GM21619 (cell line): ENCODE measurements around the gene ACOT7.

Source experiments
- ATAC-seq: cut with Tn5 transposase; IDR thresholded peaks from one replicate; pipeline ENCODE4 v1.9.1; 2021; ENCODE audit not compliant: unreplicated experiment

The ACOT7 gene

GRCh38 chr1:6424619-6425593 is 31.3 kb upstream of the ACOT7 start, which contains the start of gene ESPN:
ESPN (plus strand) TSS chr1:6424776; CDS start chr1:6424956, 180 bp downstream.
- no peak for ATAC-seq

- no peak for ATAC-seq
These were observed 30.5 kb upstream of the ACOT7 start for GRCh38 chr1:6424000-6424565.

GRCh38 chr1:6423321-6423999 is 29.9 kb upstream of the ACOT7 start:
- ATAC-seq = peak; percentile 46

- no peak for ATAC-seq
These were observed 27.7 kb upstream of the ACOT7 start for GRCh38 chr1:6421266-6421665.

- no peak for ATAC-seq
These were observed 27.0 kb upstream of the ACOT7 start for GRCh38 chr1:6420454-6421042.

GRCh38 chr1:6419804-6420453 is 26.4 kb upstream of the ACOT7 start, which contains the start of gene HES2:
HES2 (minus strand) TSS chr1:6419919; CDS start chr1:6419820, 99 bp downstream.
- no peak for ATAC-seq

- no peak for ATAC-seq
These were observed 25.8 kb upstream of the ACOT7 start for GRCh38 chr1:6419397-6419803.

GRCh38 chr1:6418668-6419396 is 25.3 kb upstream of the ACOT7 start:
- no peak for ATAC-seq

- ATAC-seq = no peak
These were observed 24.5 kb upstream of the ACOT7 start for GRCh38 chr1:6417961-6418667.

GRCh38 chr1:6416906-6417305 is 23.3 kb upstream of the ACOT7 start:
- no peak for ATAC-seq

GRCh38 chr1:6416295-6416656 is 22.7 kb upstream of the ACOT7 start:
- ATAC-seq = no peak

GRCh38 chr1:6414881-6415626 is 21.5 kb upstream of the ACOT7 start:
- no peak for ATAC-seq

- ATAC-seq = peak; percentile 76
These were observed 20.9 kb upstream of the ACOT7 start for GRCh38 chr1:6414443-6414844.

GRCh38 chr1:6412896-6413295 is 19.3 kb upstream of the ACOT7 start:
- no peak for ATAC-seq

GRCh38 chr1:6410248-6410893 is 16.8 kb upstream of the ACOT7 start:
- no peak for ATAC-seq

- ATAC-seq = no peak
These were observed 16.2 kb upstream of the ACOT7 start for GRCh38 chr1:6409733-6410132.

- ATAC-seq = no peak
These were observed 15.5 kb upstream of the ACOT7 start for GRCh38 chr1:6409053-6409452.

GRCh38 chr1:6408023-6408422 is 14.5 kb upstream of the ACOT7 start:
- ATAC-seq = no peak
